Skin epidermis (tissue), 12 donors: ENCODE results near the gene KRT9.
"Not testable (repeated sequence)": the region's sequence is repeated elsewhere in the genome, so short reads cannot be mapped to it uniquely, and the experiment has no call there.

ENCODE experiments used
- H3K27ac ChIP-seq, 21 experiments: fragments of 200-600 bp; sonication (generic) in 11 of 21; one replicate each; pipeline ENCODE4 v1.5.0; 2020; ENCODE audit warnings: mild to moderate bottlenecking in 3 of 21, inconsistent platforms in 2 of 21, moderate library complexity in 2 of 21
- H3K4me3 ChIP-seq, 7 experiments: fragments of 200-600 bp; sonication (generic) in 2 of 7; one replicate each; pipeline ENCODE4 v1.5.0; 2020; ENCODE audit warnings: inconsistent platforms in 2 of 7, mild to moderate bottlenecking in 2 of 7, moderate library complexity in 1 of 7

KRT9 gene

DNA sequence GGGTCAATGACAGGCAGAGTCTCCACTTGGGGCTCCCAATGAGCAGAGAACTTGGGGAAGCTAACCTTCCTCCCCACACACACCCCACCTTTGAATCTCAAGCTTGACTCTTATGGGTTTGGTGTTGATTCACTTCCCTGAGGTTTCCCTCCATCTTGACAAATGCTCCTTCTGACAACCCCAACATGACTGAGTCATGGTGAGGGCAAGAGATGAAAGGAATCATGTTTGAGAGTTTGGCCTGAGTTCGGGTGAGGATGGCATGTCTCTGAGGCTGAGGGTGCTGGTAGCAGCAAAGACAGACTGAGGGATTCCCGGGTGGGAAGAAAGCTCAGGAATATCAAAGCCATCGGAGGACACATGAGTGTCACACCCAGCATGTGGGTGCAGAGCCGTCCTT lies 18.7 kb downstream of the KRT9 start:
- no peak overlapping the region for H3K4me3 ChIP-seq
- H3K27ac ChIP-seq = no peak overlapping the region

DNA sequence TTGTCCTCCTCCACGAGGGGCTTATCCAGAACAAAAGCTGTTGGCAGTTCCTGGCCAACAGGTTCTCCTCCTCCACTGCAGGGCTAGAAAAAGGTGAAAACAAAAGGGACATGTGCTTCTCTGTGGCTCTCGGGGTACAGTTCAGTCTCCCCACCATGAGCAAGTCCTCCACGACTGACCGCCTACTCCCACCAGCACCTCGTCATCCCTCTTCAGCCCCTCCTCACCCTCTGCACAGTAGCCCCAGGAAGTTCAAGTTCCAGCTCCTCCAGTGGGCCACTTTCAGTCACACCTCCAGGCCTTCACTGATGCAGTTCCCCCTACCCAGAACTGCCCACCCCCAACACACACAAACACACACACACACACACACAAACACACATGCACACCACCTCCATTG lies 19.4 kb downstream of the KRT9 start:
- Histone ChIP-seq H3K27ac (no peak overlapping the region), H3K4me3 (no peak overlapping the region)

DNA sequence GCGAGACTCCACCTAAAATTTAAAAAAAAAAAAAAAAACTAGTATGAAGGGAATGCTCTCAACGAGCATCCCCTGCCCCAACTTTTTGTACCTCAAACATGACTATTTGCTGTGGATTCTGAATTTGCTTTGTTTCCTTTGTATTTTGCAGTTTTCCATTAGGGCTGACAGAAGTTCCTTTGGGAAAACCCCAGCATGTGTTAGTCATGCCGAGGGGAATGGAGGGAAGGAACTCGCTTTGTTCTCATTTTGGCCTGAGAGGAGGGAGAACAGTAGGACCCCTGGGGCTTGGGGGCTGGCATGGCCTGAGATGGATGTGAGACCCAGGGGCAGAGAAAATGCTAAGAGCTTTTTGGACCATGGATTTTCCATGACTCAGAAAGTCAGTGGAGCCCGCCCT lies 20.5 kb downstream of the KRT9 start:
- Histone ChIP-seq H3K4me3 (no peak overlapping the region), H3K27ac (no peak overlapping the region)

DNA sequence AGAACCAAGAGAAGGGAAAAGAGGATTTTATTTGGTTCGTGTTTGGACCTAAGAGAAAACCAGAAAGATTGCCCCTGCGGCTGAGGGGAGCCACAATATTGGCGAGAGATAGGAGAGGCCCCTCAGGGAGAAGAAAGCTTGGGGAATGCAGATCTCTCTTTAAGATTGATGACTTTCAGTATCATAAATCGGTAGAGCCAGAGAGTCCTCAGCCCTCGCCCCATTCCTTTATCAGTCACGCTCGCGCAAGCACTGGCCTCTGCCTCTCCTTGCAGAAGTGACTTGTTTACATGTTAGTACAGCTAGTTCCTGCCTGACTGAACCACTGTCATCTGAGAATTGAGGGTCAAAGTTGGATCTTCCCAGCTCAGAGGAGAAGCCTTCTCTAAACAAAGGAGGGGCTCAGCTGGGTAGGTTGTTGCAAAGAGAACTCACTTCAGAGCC lies 22.2 kb downstream of the KRT9 start:
- peak overlapping the region in 4 of 21 experiments; percentile 17 to 76 (median 58) for H3K27ac ChIP-seq
- no peak overlapping the region for H3K4me3 ChIP-seq

DNA sequence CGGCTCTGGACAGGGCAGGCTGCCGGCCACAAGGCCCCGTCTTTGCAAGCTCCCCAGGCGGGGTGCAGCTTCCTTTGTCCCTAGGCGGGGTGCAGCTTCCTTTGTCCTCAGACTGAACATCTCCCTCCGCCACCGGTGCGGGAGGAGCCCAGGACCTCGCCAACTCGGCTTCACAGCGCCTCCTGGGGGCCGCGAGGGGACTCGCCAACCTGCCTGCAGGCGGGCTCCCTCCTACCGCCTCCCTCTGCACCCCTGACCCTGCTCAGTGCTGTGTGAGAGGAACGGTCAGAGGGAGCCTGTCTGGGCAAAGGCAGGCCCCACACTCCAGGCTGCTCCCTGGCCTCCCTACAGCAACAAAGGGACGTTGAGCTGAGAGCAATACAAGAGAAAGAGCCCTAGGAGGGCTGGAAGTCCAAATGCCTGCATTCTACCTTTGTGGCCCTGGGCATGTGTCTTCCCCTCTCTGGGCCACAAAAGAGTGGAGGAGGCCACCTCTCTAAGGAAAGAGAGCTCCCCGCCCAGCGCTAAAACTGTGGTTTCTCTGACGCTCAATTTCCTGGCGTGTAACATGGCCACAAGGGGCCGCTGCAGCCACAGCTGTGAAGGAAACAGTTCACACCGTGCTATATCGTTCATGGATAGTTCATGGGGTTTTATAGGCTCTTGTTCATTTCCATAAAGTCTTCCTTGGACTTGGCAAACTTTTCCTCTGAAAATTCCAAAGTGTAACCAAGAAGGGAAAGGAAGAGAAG lies 22.8 kb downstream of the KRT9 start:
- H3K4me3 ChIP-seq = peak overlapping the region in 3 of 7 experiments; percentile 3 to 25 (median 10)
- H3K27ac ChIP-seq = peak overlapping the region in 19 of 21 experiments; percentile 10 to 85 (median 71)

DNA sequence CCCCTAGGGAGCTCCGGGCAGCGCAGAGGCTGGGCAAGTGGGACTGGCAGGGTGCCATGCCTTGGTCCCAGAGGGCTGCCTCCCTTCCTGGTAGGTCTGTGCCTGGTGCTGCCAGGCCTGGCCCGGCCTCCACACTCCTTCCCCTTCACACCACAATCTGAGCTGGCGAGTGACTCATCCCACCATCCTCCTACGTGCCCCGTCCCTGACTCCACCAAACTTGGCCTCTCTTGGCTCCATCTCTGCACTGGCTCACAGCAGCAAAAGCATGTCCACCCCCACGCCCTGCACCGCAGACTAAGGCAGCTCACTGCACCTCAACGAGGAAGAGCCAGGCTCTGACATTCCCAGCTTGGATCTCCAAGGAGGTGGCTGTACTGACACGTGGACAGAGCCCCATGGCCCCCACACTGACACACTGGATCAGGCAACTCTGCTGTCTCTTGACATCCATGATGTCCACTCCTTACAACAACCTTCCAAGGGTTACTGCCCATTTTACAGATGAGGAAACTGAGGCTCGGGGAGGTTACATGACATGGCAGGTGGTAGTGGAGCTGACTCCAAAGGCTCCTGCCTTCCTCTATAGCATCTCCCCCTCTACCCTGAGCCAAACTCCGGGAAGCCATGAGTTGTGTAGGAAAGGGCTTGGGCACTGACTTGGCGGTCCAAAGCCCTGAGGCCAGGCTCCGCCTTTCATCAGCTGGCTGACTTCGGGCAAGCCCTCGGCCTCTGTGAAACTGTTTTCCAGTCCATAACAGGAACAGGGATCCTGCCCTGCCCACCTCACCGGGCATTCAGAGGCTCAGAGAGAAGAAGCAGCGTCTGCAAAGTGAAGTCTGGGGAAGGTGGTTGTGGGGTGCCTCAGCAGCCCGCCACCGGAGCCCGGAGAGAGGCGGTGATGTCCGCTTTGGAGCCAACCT lies 23.7 kb downstream of the KRT9 start:
- peak overlapping the region in 19 of 21 experiments; percentile 10 to 85 (median 71) for H3K27ac ChIP-seq
- peak overlapping the region in 3 of 7 experiments; percentile 3 to 25 (median 10) for H3K4me3 ChIP-seq

DNA sequence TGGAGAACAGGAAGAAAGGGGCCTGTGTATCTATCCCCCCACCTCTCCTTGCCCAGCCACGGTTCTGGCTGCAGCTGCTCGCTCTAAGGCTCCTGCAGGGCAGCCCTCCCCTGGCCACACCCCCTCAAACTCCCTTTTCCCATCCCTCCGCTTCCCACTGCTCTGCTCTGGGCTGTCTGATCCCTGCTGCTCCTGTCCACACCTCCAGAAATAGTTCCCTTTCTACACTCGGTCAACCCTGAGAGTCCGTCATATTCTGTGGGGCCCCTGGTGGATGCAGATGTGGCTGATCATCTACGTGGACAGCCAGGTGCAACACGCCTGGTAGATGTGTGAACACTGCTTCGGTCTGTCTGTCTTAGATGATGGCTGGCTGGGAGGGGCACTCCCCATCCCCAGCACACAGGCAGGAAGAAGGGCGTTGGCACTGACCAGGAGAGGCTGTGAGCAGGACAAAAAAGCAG lies 24.4 kb downstream of the KRT9 start:
- Histone ChIP-seq H3K4me3 (no peak overlapping the region), H3K27ac (peak overlapping the region in 10 of 21 experiments; percentile 1 to 83 (median 65))

DNA sequence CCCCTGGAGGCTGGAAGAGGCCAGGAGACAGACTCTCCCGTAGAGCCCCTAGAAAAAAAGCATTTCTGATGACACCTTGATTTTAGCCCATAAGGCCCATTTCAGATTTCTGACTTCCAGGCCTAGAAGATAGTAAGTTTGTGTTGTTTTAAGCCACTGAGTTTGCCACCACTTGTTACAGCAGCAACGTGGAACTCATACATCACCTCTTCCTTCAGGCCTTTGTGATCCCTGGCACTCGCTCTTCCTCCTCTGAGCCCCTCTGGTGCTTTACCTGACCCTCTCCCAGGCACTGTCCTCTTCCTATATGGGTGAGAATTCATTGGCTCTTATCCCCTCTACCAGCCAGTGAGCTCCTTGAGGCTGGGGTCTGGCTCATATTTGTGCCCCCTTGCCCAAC lies 25.0 kb downstream of the KRT9 start:
- H3K27ac ChIP-seq = no peak overlapping the region

DNA sequence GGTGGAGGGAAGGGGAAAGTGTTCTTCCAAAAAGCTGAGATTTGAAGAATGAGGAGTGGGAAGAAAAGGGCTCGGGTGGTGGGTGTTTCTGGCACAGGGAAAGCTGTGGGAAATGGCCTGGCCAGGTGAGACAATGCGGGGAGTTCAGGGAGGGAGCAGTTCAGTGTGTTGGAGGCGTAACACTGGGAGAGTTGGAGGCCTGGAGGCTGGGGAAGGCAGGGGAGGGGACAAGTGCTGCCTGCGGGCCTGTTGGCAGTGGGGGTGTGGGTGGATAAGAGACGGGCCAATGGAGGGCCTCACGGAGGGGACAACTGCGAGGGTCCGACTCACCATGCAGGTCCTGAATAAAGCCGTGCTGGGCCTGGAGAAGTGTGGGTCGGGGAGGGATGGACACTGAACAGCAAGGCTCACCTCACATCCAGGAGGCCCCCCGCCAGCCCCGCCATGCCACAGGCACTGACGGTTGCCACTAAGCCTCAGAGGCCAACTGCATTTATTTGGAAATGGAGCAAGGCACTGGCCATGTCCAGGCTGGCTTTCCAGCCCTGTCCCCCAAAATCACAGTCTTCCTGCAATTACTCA lies 25.9 kb downstream of the KRT9 start:
- H3K27ac ChIP-seq = no peak overlapping the region
- H3K4me3 ChIP-seq = no peak overlapping the region

More for the DNA sequence above, 25.0 kb downstream of the KRT9 start:
- H3K4me3 ChIP-seq = no peak overlapping the region

DNA sequence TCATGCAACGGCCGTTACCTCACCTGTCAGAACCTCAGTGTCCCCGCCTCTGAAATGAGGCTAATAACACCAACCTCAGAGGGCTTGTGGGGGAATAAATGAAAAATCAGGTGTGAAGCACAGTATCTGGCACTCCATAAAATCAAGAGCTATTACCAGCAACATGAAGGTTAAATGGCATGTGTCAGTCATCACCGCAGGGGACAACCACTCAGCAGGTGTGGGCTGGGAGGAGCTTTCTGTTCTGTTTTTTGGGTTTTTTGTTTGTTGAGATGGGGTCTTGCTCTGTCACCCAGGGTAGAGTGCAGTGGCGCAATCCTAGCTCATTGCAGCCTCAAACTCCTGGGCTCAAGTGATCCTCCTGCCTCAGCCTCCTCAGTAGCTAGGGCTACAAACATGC lies 26.9 kb downstream of the KRT9 start:
- H3K4me3 ChIP-seq = no peak overlapping the region

DNA sequence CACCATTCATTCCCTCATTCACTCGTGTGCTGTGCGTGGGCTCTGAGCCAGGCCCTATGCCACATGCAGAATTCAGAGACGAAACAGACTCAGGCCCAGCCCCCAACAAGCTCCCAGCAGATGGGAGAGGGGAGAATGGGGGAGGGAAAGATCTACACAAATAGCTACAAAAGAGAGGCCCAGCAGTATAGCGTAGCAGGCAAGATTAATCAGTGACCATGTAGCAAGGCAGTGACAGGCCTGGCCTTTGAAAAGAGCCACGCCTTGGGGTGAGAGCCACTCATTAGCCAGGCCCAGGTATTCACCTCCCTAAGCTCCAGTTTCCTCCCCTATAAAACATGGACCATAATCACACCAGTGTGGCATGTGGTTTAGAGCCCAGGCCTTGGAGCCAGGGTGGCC lies 27.4 kb downstream of the KRT9 start:
- no peak overlapping the region for H3K4me3 ChIP-seq

More for the DNA sequence above, 26.9 kb downstream of the KRT9 start:
- no peak overlapping the region for H3K27ac ChIP-seq

DNA sequence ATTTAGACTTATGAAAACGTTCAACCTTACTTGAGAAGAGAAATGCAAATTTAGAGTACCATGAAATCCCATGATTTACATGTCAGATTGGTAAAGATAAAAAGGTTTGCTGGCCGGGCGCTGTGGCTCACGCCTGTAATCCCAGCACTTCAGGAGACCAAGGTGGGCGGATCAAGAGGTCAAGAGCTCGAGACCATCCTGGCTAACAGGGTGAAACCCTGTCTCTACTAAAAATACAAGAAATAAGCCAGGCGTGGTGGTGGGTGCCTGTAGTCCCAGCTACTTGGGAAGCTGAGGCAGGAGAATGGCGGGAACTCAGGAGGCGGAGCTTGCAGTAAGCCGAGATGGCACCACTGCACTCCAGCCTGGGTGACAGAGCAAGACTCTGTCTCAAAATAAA lies 29.1 kb downstream of the KRT9 start:
- not testable (repeated sequence) for H3K27ac ChIP-seq, H3K4me3 ChIP-seq

More for the DNA sequence above, 27.4 kb downstream of the KRT9 start:
- no peak overlapping the region for H3K27ac ChIP-seq

DNA sequence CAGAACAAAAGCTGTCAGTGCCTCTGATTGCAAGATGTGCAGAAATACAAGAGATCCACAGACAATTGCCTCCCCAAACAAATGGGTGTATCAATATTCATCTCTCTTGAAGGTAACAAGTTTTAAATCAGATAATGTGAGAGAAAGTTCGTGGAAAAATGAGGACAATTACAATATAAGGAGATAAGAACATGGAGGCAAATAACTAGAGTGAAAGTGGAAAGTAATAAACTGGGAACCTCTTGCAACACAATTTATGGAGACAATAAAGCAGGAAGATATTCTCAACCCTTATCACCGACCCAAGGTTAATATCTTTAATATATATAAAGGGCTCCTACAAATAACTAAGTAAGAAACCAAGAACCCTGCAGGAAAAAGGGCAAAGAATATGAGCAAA lies 29.5 kb downstream of the KRT9 start:
- no peak overlapping the region for H3K4me3 ChIP-seq

DNA sequence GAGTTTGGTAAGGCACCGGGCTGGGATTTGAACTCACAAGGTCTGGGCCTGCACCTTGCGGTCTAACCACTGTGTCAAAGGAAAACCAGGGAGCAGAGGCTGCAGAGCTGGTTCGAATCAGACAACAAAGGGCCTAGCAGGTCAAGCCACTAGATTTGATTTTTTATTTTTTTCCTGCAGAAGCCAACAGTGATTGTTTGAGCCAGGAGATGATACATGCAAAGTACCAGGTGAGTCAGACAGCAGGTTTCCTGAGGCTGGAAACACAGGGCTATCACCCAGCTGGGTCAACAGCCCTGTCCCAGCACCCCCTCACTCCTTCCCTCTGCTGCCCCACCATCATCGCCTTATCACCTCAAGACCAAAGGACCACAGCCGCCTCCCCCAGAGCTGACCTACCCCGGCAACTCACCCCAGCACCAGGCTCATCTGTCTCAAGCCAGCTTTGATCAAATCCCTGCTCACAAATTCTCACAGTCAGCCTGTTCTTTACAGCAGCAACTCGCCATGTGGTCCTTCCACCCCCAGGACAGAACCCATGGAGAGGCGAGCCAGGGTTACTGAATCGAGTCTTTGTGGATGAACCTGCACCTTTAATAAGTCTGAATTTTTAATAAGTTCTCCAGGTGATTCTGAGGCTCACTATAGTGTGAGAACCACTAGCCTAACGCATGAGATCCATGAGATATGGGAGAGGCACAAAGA lies 30.8 kb downstream of the KRT9 start:
- no peak overlapping the region for H3K4me3 ChIP-seq
- no peak overlapping the region for H3K27ac ChIP-seq

More for the DNA sequence above, 29.5 kb downstream of the KRT9 start:
- no peak overlapping the region for H3K27ac ChIP-seq

DNA sequence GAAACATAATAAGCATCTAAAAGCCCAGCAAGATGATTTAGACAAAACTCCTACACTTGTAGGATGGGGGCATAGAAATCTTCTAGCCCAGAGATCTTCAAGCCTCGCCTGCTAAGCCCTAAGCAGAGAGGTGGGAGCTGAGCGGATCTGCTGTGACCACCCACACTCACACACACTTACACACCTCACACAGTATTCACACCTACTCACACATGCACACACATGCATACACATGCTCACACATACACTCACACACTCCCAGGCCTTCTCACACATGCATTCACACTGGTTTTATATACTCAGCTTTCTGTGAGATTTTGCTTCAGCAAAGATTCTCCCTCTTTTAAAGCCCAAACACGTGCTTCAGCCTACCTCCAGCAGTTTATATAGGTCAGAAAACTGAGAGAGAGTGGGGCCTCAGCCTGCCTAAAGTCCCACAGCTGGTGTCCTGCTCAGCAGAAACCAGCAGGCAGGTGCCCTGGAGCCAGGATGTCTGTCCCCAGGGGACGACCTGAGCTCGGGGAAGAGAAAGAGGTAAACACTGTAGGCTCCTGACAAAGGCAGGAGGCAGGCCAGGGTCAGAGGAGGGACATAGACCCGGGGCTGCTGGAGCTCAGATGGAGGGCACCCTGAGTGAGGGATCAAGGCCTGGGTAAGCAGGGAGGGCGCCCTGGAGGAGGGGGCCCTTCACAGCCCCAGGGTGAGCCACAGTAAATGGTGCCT lies 31.7 kb downstream of the KRT9 start:
- H3K27ac ChIP-seq = peak overlapping the region in 1 of 21 experiments; percentile 9

DNA sequence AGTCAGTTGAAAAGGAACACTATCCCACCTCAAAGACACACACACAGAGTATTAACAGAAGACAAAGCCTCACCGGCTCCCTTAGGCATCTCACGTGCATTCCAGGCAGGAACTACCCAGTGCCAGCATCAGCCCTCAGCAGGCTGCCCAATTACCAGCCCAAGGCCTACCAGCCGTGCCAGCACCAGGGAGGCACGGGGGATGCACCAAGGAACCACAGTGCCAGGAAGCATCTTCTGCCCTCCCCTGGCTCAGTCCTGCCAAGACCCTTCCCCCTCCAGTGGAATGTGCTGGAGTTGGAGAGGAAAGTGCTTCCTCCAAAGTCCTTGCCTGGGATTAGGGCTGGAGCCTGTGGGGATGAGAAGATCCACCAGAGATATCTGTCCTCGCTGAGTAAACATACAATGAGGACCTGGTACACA lies 32.8 kb downstream of the KRT9 start:
- H3K4me3 ChIP-seq = no peak overlapping the region
- H3K27ac ChIP-seq = peak overlapping the region in 3 of 21 experiments; percentile 4 to 63 (median 17)

More for the DNA sequence above, 31.7 kb downstream of the KRT9 start:
- H3K4me3 ChIP-seq = no peak overlapping the region

DNA sequence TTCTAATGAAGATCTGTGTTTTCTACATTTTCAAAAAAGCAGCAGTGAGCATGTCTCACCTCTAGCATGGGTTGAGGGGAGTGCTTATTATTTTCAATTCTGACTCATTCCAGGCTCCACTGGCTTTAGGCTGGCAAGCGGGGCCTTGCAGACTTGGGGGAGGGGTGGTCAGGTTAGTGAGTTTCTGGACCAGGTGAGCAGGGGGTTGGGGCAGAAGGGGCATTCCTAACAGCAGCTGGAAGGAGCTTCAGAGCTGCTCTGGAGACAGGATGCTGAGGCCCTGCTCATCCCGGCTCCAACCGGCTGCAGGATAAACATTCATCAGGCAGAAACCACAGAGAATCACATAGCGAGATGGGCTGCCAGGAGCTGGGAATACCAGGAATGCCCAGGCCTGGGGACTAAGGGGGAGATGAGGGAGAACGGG lies 33.3 kb downstream of the KRT9 start:
- Histone ChIP-seq H3K4me3 (no peak overlapping the region), H3K27ac (peak overlapping the region in 3 of 21 experiments; percentile 4 to 63 (median 17))

DNA sequence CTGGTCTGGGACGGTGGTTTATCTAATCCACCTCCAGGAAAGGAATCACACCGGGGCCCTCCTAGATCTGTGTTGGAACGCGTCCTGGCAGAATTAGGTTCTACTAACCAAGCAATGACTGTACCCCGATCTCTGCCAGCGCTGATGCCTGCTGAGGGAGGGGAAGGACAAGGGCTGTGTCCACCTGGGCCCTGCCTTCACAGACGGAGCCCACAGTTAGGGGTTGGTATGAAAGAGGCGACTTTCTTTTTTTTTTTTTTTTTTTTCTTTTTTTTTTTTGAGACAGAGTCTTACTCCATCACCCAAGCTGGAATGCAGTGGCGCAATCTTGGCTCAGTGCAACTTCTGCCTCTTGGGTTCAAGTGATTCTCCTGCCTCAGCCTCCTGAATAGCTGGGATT lies 33.9 kb downstream of the KRT9 start:
- H3K27ac ChIP-seq = peak overlapping the region in 2 of 21 experiments; percentile 22 to 63
- no peak overlapping the region for H3K4me3 ChIP-seq

DNA sequence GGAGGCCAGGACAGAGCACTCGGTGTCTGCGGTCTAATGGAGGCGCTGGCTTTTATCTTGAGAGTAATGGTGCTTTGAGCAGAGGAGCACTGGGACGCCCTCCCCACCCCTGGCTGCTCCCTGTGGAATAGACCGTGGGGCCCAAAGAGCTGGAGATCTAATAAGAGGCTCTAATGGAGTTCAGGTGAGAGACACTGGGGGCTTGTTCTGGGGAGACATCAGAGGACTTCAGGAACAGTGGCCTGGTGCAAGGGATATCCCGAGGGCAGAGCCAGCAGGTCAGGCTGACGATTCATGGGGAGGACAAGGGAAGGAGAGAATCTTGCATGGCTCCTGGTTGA lies 34.3 kb downstream of the KRT9 start:
- H3K27ac ChIP-seq = peak overlapping the region in 2 of 21 experiments; percentile 22 to 63
- H3K4me3 ChIP-seq = no peak overlapping the region
